ENCODE results near the gene SLC9C1.

The SLC9C1 gene

DNA sequence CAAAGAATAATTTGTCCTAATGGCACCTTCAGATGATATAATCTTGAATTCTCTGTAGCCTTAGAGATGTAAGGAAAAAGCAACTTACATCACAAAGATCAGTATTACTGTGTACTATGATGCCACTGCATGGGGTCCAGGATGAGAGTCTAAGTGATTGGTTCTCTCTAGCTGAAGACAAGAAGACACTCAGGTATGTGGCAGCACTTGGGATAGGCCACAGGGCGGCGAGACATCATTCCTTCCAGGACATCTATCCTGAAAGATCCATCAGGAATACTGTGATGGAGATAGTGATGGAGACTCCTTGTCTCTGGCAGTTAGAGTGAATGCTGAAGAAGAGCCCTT, 41.4 kb upstream of the SLC9C1 start:
- in situ Hi-C loops (cut with MboI; ENCODE audit: low sequenced_read_pairs, unreplicated experiment) = loop anchor here (25.0 kb wide), 1 partner anchor 177 kb away; no protein-coding TSS in a partner anchor
- no peak for DNase-seq (ENCODE audit: low spot score)
- TF ChIP-seq, protein P1, sequence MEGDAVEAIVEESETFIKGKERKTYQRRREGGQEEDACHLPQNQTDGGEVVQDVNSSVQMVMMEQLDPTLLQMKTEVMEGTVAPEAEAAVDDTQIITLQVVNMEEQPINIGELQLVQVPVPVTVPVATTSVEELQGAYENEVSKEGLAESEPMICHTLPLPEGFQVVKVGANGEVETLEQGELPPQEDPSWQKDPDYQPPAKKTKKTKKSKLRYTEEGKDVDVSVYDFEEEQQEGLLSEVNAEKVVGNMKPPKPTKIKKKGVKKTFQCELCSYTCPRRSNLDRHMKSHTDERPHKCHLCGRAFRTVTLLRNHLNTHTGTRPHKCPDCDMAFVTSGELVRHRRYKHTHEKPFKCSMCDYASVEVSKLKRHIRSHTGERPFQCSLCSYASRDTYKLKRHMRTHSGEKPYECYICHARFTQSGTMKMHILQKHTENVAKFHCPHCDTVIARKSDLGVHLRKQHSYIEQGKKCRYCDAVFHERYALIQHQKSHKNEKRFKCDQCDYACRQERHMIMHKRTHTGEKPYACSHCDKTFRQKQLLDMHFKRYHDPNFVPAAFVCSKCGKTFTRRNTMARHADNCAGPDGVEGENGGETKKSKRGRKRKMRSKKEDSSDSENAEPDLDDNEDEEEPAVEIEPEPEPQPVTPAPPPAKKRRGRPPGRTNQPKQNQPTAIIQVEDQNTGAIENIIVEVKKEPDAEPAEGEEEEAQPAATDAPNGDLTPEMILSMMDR (IDR thresholded peaks at IDR 0.05; ENCODE audit: borderline replicate concordance, control extremely low read depth, extremely low read depth, insufficient read depth, missing control alignments) = no peak

DNA sequence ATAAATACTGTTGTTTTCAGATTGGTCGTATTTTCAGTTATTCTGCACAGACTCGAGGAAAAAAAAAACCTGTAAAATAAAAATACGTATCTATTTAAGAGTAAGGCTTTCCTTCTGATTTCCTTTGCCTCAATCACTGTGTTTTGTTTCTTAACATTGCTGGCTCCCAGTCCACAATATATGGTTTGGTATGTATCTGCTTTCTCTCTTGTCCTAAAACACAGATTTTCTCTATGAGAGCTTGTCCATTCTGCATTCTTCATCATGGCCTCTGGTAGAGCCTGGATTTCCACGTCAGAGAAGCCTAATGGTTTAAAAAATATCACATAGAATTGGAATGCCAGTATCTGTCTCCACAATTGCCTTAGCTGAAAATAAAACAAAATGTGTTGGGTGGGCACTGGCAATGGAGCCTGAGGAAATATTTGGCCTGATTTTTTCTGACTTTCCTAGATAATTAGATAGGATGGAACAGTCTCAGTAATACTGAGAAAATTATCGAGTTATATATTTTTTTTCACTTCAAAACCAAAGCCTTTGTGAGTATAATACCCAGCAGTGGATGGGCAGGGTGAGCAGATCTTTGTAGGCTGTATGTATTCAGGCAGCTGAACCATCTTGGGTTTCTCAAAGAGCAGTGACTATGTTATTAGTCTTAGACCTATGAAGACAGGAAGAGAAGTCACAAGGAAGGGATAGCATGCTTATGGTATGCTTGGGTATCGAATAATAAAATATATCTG, 40.8 kb upstream of the SLC9C1 start:
- no peak for DNase-seq (ENCODE audit: low spot score)
- in situ Hi-C loops (cut with MboI; ENCODE audit: low sequenced_read_pairs, unreplicated experiment) = loop anchor here (25.0 kb wide), 1 partner anchor 177 kb away; no protein-coding TSS in a partner anchor
- TF ChIP-seq, protein P1 (IDR thresholded peaks at IDR 0.05; ENCODE audit: borderline replicate concordance, control extremely low read depth, extremely low read depth, insufficient read depth, missing control alignments) = no peak

DNA sequence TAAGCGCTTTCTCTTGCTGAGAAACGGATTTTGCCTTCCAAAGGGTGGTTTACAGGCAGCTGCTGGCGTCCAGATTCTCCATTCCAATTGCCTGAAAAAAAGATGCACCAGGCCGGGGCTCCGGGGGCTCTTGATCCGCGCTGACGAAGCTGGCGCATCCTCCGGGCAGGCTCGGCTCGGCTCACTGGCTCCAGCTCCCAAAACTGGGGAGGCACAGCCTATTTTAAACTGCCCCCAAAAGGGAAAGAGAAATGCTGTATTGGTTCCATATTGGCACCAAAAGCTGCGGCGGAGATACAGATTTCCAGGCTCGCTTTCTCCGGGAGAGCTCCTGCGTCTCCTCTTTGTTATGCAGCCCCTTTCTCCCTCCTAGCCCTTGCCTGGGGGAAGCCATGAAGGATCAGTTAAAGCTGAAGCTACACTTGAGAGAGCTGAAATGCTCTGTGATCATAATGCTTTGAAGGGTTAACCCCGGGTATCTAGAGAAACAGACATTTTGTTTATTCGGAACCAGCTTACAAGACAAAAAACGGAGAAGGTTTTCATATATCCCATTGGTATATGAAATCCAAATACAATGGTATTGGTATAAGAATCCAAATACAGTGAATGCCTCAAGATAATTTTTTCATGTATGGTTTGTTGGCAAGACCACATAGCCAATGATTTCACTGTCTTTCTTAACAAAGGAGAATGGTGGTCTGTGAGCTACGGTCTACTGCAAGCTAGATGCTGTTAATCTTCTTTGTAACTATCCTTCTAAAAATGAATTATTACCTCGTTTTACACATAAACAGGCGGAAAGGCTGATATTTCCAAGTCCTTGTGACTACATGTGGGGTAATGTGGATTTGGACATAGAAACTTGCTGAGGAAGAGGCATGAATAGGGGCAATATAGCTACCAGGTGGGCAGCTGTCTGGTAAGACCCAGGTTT, 39.6 kb upstream of the SLC9C1 start:
- in situ Hi-C loops (cut with MboI; ENCODE audit: low sequenced_read_pairs, unreplicated experiment) = loop anchor here (25.0 kb wide), 1 partner anchor 179 kb away; no protein-coding TSS in a partner anchor
- TF ChIP-seq, protein P1 (IDR thresholded peaks at IDR 0.05; ENCODE audit: borderline replicate concordance, control extremely low read depth, extremely low read depth, insufficient read depth, missing control alignments) = no peak
- DNase-seq (ENCODE audit: low spot score) = peak; percentile 21

DNA sequence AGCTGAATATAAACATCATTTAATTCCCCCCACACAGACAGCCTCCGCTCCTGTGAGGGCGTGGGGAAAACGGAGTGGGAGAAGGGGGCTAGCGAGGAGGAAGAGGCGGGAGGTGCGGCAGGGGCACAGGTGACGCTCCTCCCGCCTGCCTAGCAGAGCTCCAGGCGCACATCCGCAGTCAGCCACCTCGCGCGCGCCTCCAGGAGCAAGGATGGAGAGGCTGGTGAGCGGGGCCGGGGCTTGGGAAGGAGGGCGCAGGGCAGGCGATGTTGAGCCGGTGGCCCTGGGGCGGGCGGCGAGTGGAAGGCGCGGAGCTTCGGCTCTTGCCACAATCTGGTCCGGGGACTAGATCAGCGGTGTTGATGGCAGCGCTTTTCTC, 39.0 kb upstream of the SLC9C1 start, which contains the start of gene CD200:
Gene CD200 (plus strand): TSS at position 155 of the 379 bp plus-strand sequence. CDS start 57 bp downstream, at position 212.
- DNase-seq (ENCODE audit: low spot score) = peak; percentile 56
- in situ Hi-C loops (cut with MboI; ENCODE audit: low sequenced_read_pairs, unreplicated experiment) = loop anchor here (25.0 kb wide), 1 partner anchor 179 kb away; no protein-coding TSS in a partner anchor
- TF ChIP-seq, protein P1 (IDR thresholded peaks at IDR 0.05; ENCODE audit: borderline replicate concordance, control extremely low read depth, extremely low read depth, insufficient read depth, missing control alignments) = no peak

DNA sequence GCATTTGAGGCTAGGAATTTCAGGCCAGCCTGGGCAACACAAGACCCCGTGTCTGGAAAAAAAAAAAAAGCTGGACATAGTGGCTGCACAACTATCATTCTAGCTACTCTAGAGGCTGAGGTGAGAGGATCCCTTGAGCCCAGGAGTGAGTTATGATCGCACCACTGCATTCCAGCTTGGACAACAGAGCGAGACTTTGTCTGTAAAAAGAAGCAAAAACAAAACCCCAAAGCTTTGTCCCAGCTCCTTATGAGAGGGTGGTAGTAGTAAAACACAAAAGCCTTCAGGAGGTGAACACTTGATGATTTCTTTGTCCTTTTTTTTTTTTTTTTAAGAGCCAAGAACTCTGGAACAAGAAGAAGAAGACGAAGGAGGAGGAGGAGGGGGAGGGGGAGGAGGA, 37.8 kb upstream of the SLC9C1 start:
- in situ Hi-C loops (cut with MboI; ENCODE audit: low sequenced_read_pairs, unreplicated experiment) = loop anchor here (25.0 kb wide), 1 partner anchor 180 kb away; no protein-coding TSS in a partner anchor
- TF ChIP-seq, protein P1 (IDR thresholded peaks at IDR 0.05; ENCODE audit: borderline replicate concordance, control extremely low read depth, extremely low read depth, insufficient read depth, missing control alignments) = no peak
- DNase-seq (ENCODE audit: low spot score) = no peak

DNA sequence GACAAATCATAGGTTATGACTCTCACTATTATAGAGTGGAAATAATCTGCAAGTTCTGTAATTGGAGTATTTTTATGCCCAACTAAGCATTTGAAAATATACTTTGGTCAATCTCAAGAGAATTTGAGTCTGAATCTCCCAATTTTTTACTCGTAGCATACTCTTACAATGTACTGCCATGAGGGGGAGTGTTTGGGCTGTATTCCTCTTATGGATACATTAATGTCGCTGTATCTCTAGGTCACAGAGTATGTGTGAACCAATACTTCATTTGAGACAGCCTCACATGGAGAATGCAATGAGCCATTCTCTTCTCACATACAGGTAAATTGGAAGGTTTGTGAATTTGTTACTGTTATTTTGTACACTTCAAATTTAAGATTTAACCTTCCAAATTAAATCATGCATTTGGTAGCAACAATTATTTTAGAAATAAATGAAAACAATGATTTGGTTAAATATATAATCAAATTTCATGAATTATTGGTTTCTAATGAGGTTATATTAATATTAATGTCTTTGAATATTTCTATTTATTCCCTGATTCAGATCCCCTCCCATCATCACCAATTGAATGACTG, 33.4 kb upstream of the SLC9C1 start:
- in situ Hi-C loops (cut with MboI; ENCODE audit: low sequenced_read_pairs, unreplicated experiment) = loop anchor here (25.0 kb wide), 1 partner anchor 185 kb away; no protein-coding TSS in a partner anchor
- TF ChIP-seq, protein P1 (IDR thresholded peaks at IDR 0.05; ENCODE audit: borderline replicate concordance, control extremely low read depth, extremely low read depth, insufficient read depth, missing control alignments) = peak; percentile 49
- DNase-seq (ENCODE audit: low spot score) = peak; percentile 59
